Tibial nerve (tissue), 4 donors: ENCODE data around the gene POLE2.
"Not testable (repeated sequence)": the region's sequence is repeated elsewhere in the genome, so short reads cannot be mapped to it uniquely, and the experiment has no call there.

Experiments used
- EP300 ChIP-seq, 2 donors: sonication (generic); formaldehyde crosslinking; IDR thresholded peaks; one replicate each; pipeline ENCODE4 v1.6.1; 2017; ENCODE audit warnings: antibody characterized with exemption in 2 of 2, mild to moderate bottlenecking in 1 of 2
- POLR2A ChIP-seq, 2 donors: fragments of 450-650 bp; IDR thresholded peaks; one replicate each; pipeline ENCODE4 v1.6.1; 2017; ENCODE audit warnings: antibody characterized with exemption in 2 of 2, mild to moderate bottlenecking in 2 of 2, moderate library complexity in 2 of 2
- TF ChIP-seq, protein P1 (sequence below), 5 experiments: fragments of 200-600 bp in 3 of 5; fragments of 450-650 bp in 2 of 5; sonication (generic) in 3 of 5; IDR thresholded peaks; one replicate each; pipeline ENCODE4 v1.5.1; 2016 to 2019; ENCODE audit warnings: antibody characterized with exemption in 5 of 5, mild to moderate bottlenecking in 3 of 5, moderate library complexity in 2 of 5

DNA sequence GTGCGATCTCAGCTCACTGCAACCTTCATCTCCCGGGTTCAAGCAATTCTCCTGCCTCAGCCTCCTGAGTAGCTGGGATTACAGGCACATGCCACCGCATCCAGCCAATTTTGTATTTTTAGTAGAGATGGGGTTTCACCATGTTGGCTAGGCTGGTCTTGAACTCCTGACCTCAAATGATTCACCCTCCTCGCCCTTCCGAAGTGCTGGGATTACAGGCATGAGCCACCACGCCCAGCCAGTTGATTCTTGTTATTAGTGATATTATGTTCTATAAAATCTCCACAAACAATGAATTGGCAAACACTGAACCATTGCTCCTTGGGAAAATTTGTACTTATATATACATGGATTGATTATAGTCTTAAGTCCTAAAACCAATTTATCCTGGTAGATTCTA lies 30.5 kb downstream of the POLE2 start:
- TF ChIP-seq, protein P1, sequence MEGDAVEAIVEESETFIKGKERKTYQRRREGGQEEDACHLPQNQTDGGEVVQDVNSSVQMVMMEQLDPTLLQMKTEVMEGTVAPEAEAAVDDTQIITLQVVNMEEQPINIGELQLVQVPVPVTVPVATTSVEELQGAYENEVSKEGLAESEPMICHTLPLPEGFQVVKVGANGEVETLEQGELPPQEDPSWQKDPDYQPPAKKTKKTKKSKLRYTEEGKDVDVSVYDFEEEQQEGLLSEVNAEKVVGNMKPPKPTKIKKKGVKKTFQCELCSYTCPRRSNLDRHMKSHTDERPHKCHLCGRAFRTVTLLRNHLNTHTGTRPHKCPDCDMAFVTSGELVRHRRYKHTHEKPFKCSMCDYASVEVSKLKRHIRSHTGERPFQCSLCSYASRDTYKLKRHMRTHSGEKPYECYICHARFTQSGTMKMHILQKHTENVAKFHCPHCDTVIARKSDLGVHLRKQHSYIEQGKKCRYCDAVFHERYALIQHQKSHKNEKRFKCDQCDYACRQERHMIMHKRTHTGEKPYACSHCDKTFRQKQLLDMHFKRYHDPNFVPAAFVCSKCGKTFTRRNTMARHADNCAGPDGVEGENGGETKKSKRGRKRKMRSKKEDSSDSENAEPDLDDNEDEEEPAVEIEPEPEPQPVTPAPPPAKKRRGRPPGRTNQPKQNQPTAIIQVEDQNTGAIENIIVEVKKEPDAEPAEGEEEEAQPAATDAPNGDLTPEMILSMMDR (IDR thresholded peaks at IDR 0.05), result not testable (repeated sequence)
- TF ChIP-seq POLR2A, EP300 (IDR thresholded peaks at IDR 0.05): not testable (repeated sequence)
